Transverse colon (tissue), 3 donors: ENCODE results near the gene RAMP3.

Experiments
- POLR2A ChIP-seq: fragments of 450-650 bp; IDR thresholded peaks from one replicate; pipeline ENCODE4 v1.6.1; 2016; ENCODE audit warnings: antibody characterized with exemption, mild to moderate bottlenecking, moderate library complexity
- TF ChIP-seq, protein P1 (sequence below), 5 experiments: fragments of 200-600 bp in 3 of 5; fragments of 450-650 bp in 2 of 5; sonication (generic) in 3 of 5; IDR thresholded peaks; 1 replicate in 2 of 5; 2 replicates in 3 of 5; pipeline ENCODE4 v1.5.1; 2016 to 2017; ENCODE audit warnings: antibody characterized with exemption in 5 of 5, inconsistent platforms in 3 of 5, mild to moderate bottlenecking in 2 of 5, moderate library complexity in 1 of 5

DNA sequence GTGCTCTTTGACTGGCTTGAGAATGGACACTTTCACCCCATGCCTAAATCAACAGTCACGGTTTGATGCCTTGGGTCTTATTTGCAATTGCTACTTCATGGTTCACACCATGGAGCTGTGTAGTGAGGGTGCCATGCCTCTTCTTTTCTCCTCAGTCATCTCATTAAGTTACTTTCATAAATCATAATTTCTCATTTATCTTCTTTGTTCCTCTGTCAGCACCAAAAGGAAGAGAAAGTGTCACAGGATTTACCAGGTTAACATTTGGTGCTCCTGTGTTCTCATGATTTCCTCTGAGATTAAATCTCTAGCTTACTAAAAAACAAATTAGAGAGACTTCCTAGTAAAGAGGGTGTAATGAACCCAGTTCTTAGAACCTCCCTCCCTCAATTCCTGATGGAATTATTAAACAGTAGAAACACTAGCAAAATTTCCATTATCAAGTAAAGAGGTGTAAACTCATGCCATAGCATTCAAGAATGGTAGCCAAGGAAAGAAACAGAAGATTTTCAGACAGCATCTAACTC is 75.7 kb downstream of the RAMP3 start:
- TF ChIP-seq, protein P1, sequence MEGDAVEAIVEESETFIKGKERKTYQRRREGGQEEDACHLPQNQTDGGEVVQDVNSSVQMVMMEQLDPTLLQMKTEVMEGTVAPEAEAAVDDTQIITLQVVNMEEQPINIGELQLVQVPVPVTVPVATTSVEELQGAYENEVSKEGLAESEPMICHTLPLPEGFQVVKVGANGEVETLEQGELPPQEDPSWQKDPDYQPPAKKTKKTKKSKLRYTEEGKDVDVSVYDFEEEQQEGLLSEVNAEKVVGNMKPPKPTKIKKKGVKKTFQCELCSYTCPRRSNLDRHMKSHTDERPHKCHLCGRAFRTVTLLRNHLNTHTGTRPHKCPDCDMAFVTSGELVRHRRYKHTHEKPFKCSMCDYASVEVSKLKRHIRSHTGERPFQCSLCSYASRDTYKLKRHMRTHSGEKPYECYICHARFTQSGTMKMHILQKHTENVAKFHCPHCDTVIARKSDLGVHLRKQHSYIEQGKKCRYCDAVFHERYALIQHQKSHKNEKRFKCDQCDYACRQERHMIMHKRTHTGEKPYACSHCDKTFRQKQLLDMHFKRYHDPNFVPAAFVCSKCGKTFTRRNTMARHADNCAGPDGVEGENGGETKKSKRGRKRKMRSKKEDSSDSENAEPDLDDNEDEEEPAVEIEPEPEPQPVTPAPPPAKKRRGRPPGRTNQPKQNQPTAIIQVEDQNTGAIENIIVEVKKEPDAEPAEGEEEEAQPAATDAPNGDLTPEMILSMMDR (IDR thresholded peaks at IDR 0.05) = no peak
- TF ChIP-seq POLR2A = no peak
